ENCODE results near the gene EAPP. TPM values are rescaled to one million over a fixed set of nuclear protein-coding genes. Genes with fewer than 3 reads are reported as not detected.
"Not testable (repeated sequence)": the region's sequence is repeated elsewhere in the genome, so short reads cannot be mapped to it uniquely, and the experiment has no call there.

Gene EAPP
- total RNA-seq, 1 donor from 2014 or later: 28.0 TPM

- no peaks in the 10 kb centered on the region for H3K4me1 ChIP-seq
- TF ChIP-seq POLR2A (IDR thresholded peaks at IDR 0.05) (no peak), CTCF (IDR thresholded peaks at IDR 0.05) (no peak), POLR2AphosphoS5 (IDR thresholded peaks at IDR 0.05; ENCODE audit: insufficient read depth in 1 of 2, low read depth in 1 of 2) (no peak)
- no peaks in the 10 kb centered on the region for H3K9me3 ChIP-seq
- H3K27me3 ChIP-seq: no peaks in the 10 kb centered on the region
- no peak overlapping the region for H3K27ac ChIP-seq
- peaks cover 0 to 71% of the 10 kb centered on the region in 2 donors for H3K36me3 ChIP-seq
- H3K4me3 ChIP-seq: no peak overlapping the region
- intact Hi-C loops (cut with DNase I): no loop called here
- no peak for DNase-seq (ENCODE audit: extremely low spot score in 2 of 2)
These were observed 30.2 kb upstream of the EAPP start for GRCh38 chr14:34569750-34570149.

- Histone ChIP-seq H3K27ac (no peak overlapping the region), H3K27me3 (no peaks in the 10 kb centered on the region), H3K36me3 (peaks cover 0 to 75% of the 10 kb centered on the region in 2 donors), H3K9me3 (no peaks in the 10 kb centered on the region), H3K4me3 (no peak overlapping the region), H3K4me1 (no peaks in the 10 kb centered on the region)
- intact Hi-C loops (cut with DNase I): no loop called here
- DNase-seq (ENCODE audit: extremely low spot score in 2 of 2): no peak
- TF ChIP-seq POLR2AphosphoS5 (IDR thresholded peaks at IDR 0.05; ENCODE audit: insufficient read depth in 1 of 2, low read depth in 1 of 2): no peak
- TF ChIP-seq POLR2A (IDR thresholded peaks at IDR 0.05): no peak
- no peak for TF ChIP-seq CTCF (IDR thresholded peaks at IDR 0.05)
These were observed 29.3 kb upstream of the EAPP start for GRCh38 chr14:34568803-34569202.

- Histone ChIP-seq H3K27ac (no peak overlapping the region), H3K27me3 (no peaks in the 10 kb centered on the region), H3K36me3 (peaks cover 0 to 45% of the 10 kb centered on the region in 2 donors), H3K9me3 (no peaks in the 10 kb centered on the region), H3K4me1 (no peaks in the 10 kb centered on the region), H3K4me3 (no peak overlapping the region)
- no peak for TF ChIP-seq POLR2AphosphoS5 (IDR thresholded peaks at IDR 0.05; ENCODE audit: insufficient read depth in 1 of 2, low read depth in 1 of 2)
- no peak for TF ChIP-seq CTCF (IDR thresholded peaks at IDR 0.05)
- no peak for TF ChIP-seq POLR2A (IDR thresholded peaks at IDR 0.05)
- intact Hi-C loops (cut with DNase I): no loop called here
- no peak for DNase-seq (ENCODE audit: extremely low spot score in 2 of 2)
These were observed 23.3 kb upstream of the EAPP start for GRCh38 chr14:34562776-34563150.

GRCh38 chr14:34562037-34562775, 22.7 kb upstream of the EAPP start:
- H3K4me3 ChIP-seq; H3K9me3 ChIP-seq; H3K4me1 ChIP-seq; DNase-seq (ENCODE audit: extremely low spot score in 2 of 2); intact Hi-C loops (cut with DNase I); H3K27me3 ChIP-seq; H3K27ac ChIP-seq: not testable (repeated sequence)
- H3K36me3 ChIP-seq: peaks cover 0 to 41% of the 10 kb centered on the region in 2 donors

GRCh38 chr14:34556498-34556829, 17.0 kb upstream of the EAPP start:
- H3K4me1 ChIP-seq; intact Hi-C loops (cut with DNase I); H3K27me3 ChIP-seq; H3K27ac ChIP-seq; H3K36me3 ChIP-seq; H3K4me3 ChIP-seq; H3K9me3 ChIP-seq; DNase-seq (ENCODE audit: extremely low spot score in 2 of 2): not testable (repeated sequence)

GRCh38 chr14:34555583-34556497, 16.3 kb upstream of the EAPP start:
- H3K4me3 ChIP-seq; intact Hi-C loops (cut with DNase I); H3K4me1 ChIP-seq; H3K27ac ChIP-seq; H3K36me3 ChIP-seq; DNase-seq (ENCODE audit: extremely low spot score in 2 of 2); H3K9me3 ChIP-seq; H3K27me3 ChIP-seq: not testable (repeated sequence)

All from vagina (tissue), 2 donors.